Endothelial cell of umbilical vein (primary cell): ENCODE measurements around the gene C3orf80. TPM values are rescaled to one million over a fixed set of nuclear protein-coding genes. Genes with fewer than 3 reads are reported as not detected.

ENCODE experiments used
- polyA plus RNA-seq, 4 experiments: library from polyadenylated mRNA; depleted of rRNA in 3 of 4; stranded (reverse) in 3 of 4; unstranded in 1 of 4; fragments of >200 nt; gene quantifications; 2 replicates each; pipeline versions ENCODE4 v1.2.1 to v1.2.3, GENCODE V29; 2011 to 2012; ENCODE audit warnings: missing spikeins in 1 of 4
- total RNA-seq: library from RNA; stranded (reverse); gene quantifications from 2 replicates; pipeline ENCODE4 v1.2.3, GENCODE V29; 2021

C3orf80 gene
- total and polyA plus RNA-seq, 2 donors (not counting 3 experiments of a cell fraction or from before 2014, with no cell fraction given): 0.04 TPM; not detected in 1

Other genes starting within 250 kb of the C3orf80 start
- 1.5 and 1.7 TPM in 2 replicates for gene IL12A, start 236.6 kb upstream of the C3orf80 start, total RNA-seq
- gene IL12A, start 236.6 kb upstream of the C3orf80 start, polyA plus RNA-seq: 1.6 and 2.8 TPM in 2 replicates
- 21.4 and 22.5 TPM in 2 replicates for gene IFT80, start 173.8 kb downstream of the C3orf80 start, total RNA-seq
- gene IFT80, start 173.8 kb downstream of the C3orf80 start, polyA plus RNA-seq: 4.9 and 7.3 TPM in 2 replicates
- gene SMC4, start 174.2 kb downstream of the C3orf80 start, total RNA-seq: 126 and 153 TPM in 2 replicates
- 23.7 and 32.1 TPM in 2 replicates for gene SMC4, start 174.2 kb downstream of the C3orf80 start, polyA plus RNA-seq
- gene TRIM59, start 224.4 kb downstream of the C3orf80 start, total RNA-seq: 32.5 and 33.0 TPM in 2 replicates
- gene TRIM59, start 224.4 kb downstream of the C3orf80 start, polyA plus RNA-seq: 6.4 and 6.8 TPM in 2 replicates